NCI-H82 treated with DMSO at 0.1 percent for 48 hours (cell line): ENCODE results near the gene ITGB3.
A peak's percentile ranks its signal among the peaks of the same experiment; 100 is the strongest.
"Not testable (repeated sequence)": the region's sequence is repeated elsewhere in the genome, so short reads cannot be mapped to it uniquely, and the experiment has no call there.

Experiments used
- DNase-seq: peaks from one replicate; lab custom pipeline; 2025; ENCODE audit not compliant: unreplicated experiment; lab: John Stamatoyannopoulos, UW

Gene ITGB3

GRCh38 chr17:47253541-47254402 lies at the start of gene ITGB3:
Gene ITGB3 (plus strand): TSS chr17:47253827. CDS start chr17:47253862, 35 bp downstream.
- DNase-seq: no peak

- no peak for DNase-seq
Measured at GRCh38 chr17:47203984-47204721, 49.5 kb upstream of the ITGB3 start.

DNA sequence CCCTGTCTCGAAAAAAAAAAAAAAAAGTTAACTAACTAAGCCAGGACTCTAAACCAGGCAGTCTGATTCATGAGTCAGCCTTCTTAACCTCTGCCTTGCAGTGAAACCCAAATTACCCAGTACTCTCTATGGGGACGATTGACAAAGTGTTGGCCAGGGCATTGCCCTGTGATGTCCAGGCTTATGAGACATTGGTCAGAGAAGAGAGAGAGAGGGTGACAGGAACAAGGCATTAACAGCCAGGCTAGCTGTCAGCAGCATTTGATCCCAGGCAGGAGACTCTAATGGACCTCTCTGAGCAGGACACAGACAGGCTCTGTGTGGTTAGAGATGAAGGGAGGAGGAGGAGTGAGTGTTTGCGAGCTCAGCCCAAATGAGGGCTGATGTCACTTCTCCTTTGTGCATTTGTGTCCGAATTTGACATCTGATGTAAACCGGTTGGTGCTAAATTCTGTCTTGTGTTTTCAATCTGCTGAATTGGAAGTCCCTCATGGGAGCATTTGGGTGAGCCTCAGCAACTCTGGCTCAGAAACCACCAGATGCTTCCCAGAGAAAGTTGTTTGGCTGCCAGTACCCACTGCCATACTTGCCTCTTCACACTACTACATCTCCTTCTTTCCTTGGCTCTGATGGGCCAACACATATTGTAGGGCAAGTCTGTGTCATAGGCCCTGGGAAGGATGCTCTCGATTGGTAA lies 48.8 kb upstream of the ITGB3 start:
- DNase-seq: no peak

DNA sequence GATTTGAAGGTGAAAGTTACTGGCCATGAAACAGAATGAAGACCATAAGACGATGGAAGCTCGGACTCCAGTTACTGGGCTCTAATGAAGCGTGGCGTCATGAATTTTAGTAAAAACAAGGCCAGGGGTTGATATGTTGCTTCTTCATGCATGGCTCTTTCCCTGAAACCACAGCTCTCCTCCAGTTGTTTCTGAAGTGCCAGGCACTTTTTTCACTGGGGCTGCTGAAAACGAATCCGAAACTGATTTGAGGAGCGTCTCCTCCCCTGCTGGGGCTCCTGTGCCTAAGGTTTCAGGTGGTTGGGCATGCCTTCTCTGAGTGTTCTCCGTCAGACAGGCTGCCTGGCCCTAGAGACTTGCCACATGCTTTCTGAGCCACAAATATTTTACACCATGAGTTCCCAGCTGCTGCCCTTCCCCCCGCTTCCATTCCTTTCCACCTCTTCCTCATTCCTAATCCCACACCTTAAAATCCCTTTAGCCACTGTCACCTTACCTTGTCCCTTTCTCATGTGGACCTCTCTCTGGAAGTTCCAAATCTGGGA lies 48.1 kb upstream of the ITGB3 start:
- DNase-seq: no peak

DNA sequence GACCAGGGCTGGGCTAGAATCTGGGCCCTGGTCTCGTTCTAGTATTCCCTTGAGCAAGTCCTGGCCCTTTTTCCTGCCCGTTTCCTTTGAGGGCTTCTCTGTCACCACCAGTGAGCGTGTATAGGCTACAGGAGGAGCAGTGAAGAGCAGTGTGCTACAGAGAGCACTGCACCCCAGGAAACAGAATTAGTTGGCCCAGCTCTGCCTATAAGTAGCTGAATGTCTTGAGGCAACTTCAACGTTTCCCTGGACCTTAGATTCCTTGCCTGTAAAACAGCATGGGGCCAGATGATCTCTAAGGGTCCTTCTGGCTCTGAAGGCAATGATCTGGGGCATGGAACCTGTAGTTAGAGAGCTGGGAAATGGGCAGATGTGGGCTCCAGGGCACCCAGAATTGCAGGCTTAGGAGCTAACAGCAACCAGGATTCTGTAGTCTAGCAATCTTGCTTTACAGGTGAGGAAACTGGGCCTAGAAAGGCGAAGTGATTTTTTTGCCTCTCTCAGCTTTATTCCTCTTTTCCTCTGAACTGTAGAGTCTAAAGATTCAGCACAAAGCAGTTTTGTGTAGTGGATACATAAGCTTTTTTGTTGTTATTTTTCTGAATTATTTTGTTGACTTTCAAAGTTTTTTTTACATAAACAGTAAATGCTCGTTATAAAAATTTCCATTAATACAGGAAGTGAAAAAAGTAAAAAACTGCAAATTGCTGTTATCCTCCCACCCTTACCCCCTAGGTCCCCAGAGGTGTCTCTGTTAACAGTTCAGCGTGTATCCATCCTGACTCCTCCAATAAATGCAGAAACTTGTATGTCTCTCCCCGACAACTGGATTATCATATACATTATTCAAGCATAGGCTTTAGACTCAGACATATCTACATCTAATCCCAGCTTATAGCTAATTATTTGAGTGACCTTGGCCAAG lies 46.2 kb upstream of the ITGB3 start:
- no peak for DNase-seq

DNA sequence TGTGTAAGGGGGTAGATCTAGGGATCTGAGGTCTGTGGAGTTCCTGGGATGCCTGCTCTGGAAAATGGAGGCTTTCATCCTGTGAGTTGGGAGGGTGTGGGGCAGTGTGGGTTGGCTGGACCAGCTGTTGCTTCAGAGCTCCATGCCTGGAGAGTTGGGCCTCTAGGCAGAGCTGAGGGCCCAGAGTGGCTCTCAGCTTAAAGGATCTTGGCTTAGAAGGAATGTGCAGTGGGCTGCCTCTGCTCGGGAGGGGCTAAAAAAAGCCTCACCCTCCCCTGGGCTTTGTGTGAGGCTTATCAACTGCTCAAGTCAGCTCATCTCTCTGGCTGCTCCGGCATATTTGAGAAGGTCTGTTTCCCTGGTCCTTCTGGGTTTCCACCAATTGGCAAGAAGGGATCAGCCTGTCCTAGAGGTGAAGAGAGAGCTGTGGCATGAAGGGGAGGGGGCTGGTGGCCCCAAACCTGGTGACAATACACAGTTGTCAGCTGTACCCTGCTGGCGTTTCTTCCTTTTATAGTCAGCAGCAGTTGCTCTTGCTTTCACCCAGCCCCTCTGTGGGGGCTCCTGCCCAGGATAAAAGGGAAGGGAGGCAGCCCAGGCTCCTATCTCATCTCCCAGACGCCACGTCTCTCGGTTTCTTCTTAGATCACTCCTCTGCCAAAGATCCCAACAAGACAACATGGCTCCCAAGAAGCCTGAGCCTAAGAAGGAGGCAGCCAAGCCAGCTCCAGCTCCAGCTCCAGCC lies 44.7 kb upstream of the ITGB3 start, which contains the start of gene MYL4:
TSS of gene MYL4 (plus strand) at position 605 of the 745 bp plus-strand sequence. CDS start at position 680, 75 bp downstream.
- DNase-seq: peak; percentile 63

GRCh38 chr17:47209499-47209898 lies 44.1 kb upstream of the ITGB3 start:
- DNase-seq: no peak

DNA sequence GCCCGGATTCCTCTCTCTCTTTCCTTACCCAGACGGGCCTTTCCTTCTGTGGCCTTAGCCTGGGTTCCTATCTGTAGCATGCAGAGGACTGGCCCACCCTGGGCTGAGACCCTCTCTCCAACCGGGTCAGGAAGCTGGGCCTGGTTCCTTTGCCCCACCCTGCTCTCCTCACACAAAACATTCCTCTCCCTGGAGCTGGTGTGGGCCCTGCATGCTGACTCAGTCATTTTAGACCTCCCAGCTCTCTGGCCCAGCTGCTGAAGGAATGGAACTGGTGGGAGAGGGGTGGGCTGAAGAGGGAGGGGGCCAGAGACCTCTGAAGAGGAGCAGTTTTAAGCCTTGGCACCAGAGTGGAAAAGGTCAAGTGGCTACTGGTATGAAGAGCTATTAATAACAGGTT lies 43.5 kb upstream of the ITGB3 start:
- no peak for DNase-seq

- DNase-seq: no peak
Measured at GRCh38 chr17:47210779-47211178, 42.8 kb upstream of the ITGB3 start.

- DNase-seq: no peak
Measured at GRCh38 chr17:47212458-47212857, 41.2 kb upstream of the ITGB3 start.

GRCh38 chr17:47213540-47213939 lies 40.1 kb upstream of the ITGB3 start:
- no peak for DNase-seq

DNA sequence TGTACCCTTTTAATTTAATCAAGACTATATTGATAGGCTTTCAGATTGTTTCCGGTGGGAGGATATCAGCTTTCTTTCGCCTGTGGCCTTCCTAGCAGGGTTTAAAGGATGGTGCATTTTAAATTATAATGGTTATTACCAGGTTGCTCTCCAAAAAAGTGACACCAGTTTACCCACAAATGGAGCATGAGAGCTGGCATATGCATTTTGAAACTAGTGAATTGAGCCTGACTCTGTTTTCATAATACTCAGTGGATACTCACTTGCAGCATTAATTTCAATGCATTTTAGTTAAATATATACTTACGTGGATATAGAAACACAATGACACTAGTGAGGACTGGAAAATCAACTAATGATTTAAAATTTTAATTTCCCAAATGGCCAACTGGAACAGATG lies 38.7 kb upstream of the ITGB3 start:
- DNase-seq: no peak

DNA sequence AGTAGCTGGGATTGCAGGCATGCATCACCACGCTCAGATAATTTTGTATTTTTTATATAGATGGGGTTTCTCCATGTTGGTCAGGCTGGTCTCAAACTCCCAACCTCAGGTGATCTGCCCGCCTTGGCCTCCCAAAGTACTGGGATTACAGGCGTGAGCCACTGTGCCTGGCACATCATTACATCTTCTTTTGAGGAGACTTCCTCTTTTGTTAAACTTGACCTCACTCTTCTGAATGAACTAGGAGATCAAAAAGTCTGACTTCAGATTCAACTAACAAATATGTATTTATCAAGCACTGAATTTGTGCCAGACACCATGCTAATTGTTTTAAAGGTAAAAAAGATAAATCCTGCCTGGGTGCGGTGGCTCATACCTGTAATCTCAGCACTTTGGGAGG lies 36.8 kb upstream of the ITGB3 start:
- not testable (repeated sequence) for DNase-seq

DNA sequence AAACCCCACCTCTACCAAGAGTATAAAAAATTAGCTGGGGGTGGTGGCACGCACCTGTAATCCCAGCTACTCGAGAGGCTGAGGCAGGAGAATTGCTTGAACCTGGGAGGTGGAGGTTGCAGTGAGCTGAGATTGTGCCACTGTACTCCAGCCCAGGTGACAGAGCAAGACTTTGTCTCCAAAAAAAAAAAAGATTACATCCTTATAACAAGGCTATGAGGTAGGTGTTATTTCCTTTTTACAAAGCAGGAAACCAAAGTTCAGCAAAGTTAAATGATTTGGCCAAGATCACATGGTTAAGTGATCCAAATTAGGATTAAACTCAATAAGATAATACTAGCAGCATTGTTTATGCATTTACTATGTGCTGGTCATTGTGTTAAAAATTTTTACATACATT lies 36.3 kb upstream of the ITGB3 start:
- not testable (repeated sequence) for DNase-seq

DNA sequence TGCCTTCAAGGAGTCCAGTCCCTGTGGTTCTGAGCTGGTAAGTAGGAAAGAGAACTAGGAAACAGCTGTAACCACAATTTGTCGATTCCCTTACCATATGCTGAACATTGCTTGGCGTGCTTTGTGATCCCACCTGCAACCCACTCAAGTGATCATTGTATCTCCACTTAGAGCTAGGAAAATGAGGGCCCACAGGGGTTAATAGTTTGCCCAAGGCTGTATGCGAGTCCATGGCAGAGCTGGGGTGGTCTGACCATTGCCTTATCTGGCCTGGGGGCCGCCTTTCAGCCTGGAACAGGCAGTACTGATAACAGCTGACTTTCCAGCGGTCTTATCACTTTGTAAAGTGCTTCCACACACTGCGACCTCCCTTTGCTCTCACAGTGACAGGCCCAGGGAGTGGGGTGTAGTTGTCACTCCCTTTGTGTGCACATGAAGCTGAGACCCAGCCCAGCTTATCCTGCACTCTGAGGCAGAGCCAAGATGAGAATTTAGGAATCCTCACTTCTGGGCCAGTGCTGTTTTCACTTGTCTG lies 34.7 kb upstream of the ITGB3 start:
- DNase-seq: no peak

GRCh38 chr17:47219621-47220475 lies 33.8 kb upstream of the ITGB3 start:
- no peak for DNase-seq

DNA sequence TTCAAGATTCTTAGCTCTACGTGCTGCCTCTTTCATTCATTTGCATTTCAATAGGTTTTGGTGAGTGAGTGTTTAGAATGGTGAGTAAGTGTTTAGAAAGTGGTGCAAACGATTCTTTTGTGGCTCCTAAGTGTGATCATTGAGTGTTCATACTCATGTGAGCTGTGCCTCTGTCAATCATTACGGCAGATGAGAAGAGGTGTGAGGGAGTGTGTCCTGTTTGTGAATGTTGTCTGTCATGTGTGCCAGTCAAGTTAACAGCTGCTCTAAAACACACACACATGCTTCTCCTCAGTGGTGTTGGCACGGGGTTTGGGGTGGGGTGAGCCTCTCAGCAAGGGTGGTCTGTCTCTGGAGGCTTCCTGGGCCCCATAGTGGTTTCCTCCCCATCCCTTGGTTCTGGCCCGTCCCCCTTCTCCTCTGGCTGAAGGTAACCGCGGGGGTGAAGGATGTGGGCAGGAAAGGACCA lies 33.1 kb upstream of the ITGB3 start:
- DNase-seq: no peak

DNA sequence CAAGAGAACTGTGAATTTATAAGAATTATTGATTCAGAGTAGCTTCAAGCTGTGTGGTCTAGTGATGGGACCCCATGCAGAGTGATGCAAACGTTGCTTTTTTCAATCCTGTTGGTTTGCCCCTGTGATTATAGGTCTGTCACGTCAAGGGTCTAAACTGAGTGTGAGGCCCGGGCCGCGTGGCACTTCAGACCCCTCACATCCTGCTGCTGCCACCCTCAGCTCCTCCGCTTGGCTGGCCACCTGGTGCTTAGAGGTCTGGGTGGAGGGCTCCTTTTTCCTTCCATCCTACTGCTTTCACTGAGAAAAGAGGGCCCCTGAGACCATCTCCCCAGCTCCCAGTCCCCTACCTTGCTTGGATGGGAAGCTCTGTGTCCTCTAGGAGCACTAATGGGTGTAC lies 32.5 kb upstream of the ITGB3 start:
- DNase-seq: no peak
